GM13977 (cell line): ENCODE measurements around the gene PTS.

ENCODE experiments used
- DNase-seq: peaks from one replicate; pipeline ENCODE4 v3.0.0; 2012; ENCODE audit warnings: low spot score
- in situ Hi-C: fragments of 300-500 bp; cut with MboI; formaldehyde crosslinking; loops from one replicate; pipeline ENCODE4 v1.12.0; 2022; ENCODE audit warnings: low sequenced_read_pairs, low pct_unique_long_range_greater_than_20kb, mixed read lengths, inconsistent platforms; ENCODE audit not compliant: unreplicated experiment
- TF ChIP-seq, protein P1 (sequence below): IDR thresholded peaks from 2 replicates; pipeline ENCODE4 v1.5.1; 2012; ENCODE audit warnings: mild to moderate bottlenecking, control low read depth; ENCODE audit not compliant: insufficient read depth; ENCODE audit errors: extremely low read depth, missing control alignments

PTS gene

DNA sequence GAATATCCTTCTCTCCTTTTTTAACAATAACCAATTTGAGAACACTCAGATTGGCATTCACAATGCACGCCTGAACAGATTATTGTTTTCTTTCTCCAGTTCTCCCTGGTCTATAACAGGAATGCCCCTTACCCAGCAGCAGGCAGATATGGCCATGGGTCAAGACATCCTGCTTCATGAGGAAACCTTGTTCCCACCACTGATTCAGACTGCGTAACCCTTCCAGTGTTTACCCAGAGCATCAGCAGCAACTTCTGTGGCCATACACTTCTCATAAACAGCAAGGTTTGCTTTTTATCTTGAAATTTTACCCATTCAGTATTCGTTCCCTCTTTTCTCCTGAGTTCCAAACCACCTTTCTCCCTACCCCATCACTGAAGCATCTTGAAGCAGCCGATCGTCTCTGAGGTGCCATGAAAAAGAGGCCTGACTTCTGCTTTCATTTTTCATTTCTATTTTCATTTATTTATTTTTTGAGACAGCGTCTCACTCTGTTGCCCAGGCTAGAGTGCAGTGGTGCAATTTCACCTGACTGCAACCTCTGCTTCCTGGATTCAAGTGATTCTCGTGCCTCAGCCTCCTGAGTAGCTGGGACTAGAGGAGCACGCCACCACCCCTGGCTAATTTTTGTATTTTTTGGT lies 9.6 kb downstream of the PTS start:
- no peak for DNase-seq
- TF ChIP-seq, protein P1, sequence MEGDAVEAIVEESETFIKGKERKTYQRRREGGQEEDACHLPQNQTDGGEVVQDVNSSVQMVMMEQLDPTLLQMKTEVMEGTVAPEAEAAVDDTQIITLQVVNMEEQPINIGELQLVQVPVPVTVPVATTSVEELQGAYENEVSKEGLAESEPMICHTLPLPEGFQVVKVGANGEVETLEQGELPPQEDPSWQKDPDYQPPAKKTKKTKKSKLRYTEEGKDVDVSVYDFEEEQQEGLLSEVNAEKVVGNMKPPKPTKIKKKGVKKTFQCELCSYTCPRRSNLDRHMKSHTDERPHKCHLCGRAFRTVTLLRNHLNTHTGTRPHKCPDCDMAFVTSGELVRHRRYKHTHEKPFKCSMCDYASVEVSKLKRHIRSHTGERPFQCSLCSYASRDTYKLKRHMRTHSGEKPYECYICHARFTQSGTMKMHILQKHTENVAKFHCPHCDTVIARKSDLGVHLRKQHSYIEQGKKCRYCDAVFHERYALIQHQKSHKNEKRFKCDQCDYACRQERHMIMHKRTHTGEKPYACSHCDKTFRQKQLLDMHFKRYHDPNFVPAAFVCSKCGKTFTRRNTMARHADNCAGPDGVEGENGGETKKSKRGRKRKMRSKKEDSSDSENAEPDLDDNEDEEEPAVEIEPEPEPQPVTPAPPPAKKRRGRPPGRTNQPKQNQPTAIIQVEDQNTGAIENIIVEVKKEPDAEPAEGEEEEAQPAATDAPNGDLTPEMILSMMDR = no peak
- in situ Hi-C loops = no loop called here

DNA sequence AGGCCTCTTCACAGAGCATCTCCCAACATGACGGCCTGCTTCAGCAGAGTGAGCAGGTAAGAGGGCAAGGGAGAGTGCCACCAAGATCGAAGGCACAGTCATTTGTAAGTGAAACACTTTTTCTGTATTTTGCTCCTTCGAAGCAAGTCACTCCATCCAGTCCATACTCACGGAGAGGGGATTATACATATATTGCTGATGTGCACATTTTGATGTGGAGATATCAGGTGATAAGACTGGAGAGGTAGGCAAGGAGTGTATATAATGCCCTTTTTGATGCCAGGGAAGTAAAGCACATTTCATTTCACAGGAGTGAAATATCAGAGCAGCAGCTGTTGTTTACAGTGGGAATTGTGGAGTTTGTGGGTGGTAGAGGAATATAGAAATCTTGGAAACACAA lies 11.2 kb downstream of the PTS start:
- in situ Hi-C loops = no loop called here
- no peak for DNase-seq
- TF ChIP-seq, protein P1 = no peak

DNA sequence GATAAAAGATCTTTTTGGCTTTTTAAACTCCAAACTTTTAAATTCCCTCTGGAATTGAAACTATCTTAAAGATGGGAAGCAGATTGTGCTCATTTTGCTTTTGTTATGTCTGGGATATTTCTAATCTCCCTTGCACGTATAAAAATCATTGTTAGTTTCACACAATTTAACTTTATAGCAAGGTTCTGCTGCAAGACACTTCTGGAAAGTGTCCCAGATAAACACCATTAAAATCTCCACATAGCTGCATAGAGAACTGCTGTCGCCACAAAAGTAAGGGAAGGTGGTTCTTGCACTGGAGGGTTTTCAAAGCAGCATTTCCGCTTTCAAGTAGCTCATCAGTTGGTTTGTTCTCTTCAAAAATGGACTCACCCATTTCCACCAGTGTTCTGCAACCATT lies 11.8 kb downstream of the PTS start:
- no peak for DNase-seq
- in situ Hi-C loops = no loop called here
- TF ChIP-seq, protein P1 = no peak

DNA sequence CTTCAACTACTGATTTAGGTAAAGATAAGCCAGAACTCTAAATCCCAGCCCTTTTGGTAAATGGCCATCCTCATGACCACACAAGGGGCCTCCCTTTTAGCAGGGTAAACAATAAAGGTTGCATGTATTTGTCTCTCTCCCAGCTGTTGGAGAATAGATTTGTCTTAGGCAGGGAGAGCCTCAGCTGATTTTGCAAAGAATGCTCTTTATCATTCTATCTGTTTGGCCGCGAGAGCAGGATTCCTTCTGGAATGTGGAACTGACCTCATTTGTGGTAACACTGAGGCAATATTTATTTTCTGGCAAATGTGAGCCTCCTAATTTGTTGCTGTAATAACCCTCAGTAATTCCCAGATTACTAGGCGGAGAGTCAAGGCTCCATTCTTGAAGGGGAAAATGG lies 15.3 kb downstream of the PTS start:
- in situ Hi-C loops = no loop called here
- TF ChIP-seq, protein P1 = no peak
- no peak for DNase-seq

DNA sequence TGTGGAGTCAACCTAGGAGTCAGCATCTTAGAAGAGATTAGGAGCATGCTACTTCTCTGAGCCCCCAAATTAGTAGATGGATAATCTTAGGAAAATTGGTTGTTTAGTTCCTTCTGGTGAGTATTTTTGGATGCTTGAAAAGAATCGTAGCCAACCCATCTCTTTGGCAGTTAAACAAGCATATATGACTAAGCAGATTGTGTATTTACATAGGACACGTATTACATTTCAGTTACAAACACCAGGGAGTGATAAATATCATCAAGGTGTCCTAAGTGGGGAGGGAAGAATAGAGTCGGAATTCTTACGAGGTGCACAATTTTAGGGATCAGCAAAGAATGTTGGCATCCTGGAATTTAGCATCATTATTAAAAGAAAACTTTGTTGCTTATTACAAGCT lies 21.0 kb downstream of the PTS start:
- in situ Hi-C loops = no loop called here
- DNase-seq = no peak
- TF ChIP-seq, protein P1 = no peak

DNA sequence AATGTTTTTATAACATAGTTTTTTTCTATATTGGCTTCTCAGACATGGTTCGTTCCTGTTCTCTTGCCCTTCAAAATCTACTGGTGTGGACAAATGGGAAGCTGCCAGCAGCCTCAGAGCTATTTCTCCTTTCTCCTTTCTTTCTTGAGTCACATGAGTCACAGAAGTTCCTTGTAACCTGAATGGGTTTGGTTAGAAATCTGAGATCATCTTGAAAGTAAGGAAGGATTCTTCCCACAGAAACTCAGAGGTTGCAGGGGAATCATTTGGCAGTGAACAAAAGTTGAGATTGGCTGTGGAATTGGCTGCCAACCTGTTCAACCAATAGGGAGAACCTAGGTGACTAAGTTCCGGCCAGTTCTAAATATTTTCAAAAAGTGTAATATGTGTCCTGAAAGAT lies 22.0 kb downstream of the PTS start:
- TF ChIP-seq, protein P1 = no peak
- DNase-seq = no peak
- in situ Hi-C loops = no loop called here
